ENCODE data around the gene C8A. TPM values are rescaled to one million over a fixed set of nuclear protein-coding genes. Genes with fewer than 3 reads are reported as not detected.

C8A gene
- polyA plus RNA-seq, 3 donors, result not detected

DNA sequence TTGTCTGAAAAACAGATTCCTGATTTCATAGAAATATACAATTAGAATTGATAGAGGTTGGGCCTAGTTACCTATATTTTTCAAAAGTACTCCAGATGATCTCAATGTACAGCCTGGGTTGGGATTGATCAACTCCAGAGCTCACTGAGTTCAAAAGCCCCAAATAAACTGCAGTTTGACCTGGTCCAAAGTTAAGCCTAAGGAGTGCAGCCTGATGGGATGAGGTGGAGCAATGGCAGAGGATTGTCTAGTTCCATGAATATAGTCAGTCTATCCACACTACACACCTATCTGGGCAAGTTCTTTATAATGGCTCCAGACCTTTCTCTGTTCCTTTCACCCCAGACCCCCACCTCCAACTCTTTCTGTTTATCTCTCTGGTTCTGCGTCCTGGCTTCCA, 49.2 kb downstream of the C8A start:
- peaks cover 0 to 10% (median 6%) of the 10 kb centered on the region in 3 donors for H3K27me3 Mint-ChIP-seq (ENCODE audit: low read depth in 3 of 3)
- Histone ChIP-seq H3K4me2 (replicated peaks; ENCODE audit: extremely low read depth, low read length, poor library complexity, severe bottlenecking) (no peak overlapping the region), H3K27ac (ENCODE audit: low read depth in 1 of 2, low read length in 2 of 2) (no peak overlapping the region), H3K4me1 (ENCODE audit: control insufficient read depth in 1 of 2, insufficient read depth in 2 of 2, low read length in 2 of 2) (peaks cover 1 to 2% of the 10 kb centered on the region in 2 donors), H2AFZ (ENCODE audit: insufficient read depth, low read depth, low read length, poor library complexity, severe bottlenecking) (no peak overlapping the region), H3K36me3 (replicated peaks in 1 of 2; ENCODE audit: control insufficient read depth in 1 of 2, insufficient read depth in 2 of 2, low read length in 2 of 2) (no peaks in the 10 kb centered on the region), H3K4me3 (replicated peaks in 1 of 3; ENCODE audit: low read depth in 2 of 3, low read length in 3 of 3) (no peak overlapping the region), H4K20me1 (ENCODE audit: insufficient read depth, low read length) (no peaks in the 10 kb centered on the region), H3K79me2 (ENCODE audit: insufficient read depth, low read length) (no peaks in the 10 kb centered on the region), H3K9me3 (replicated peaks in 1 of 2; ENCODE audit: control insufficient read depth in 1 of 2, insufficient read depth in 1 of 2, low read length in 2 of 2) (no peaks in the 10 kb centered on the region), H3K27me3 (ENCODE audit: control insufficient read depth in 2 of 2, insufficient read depth in 2 of 2, low read length in 2 of 2) (no peaks in the 10 kb centered on the region), H3K9ac (ENCODE audit: insufficient read depth, low read length, poor library complexity, severe bottlenecking) (no peak overlapping the region)
- peaks cover 11% of the 10 kb centered on the region for H3K4me1 Mint-ChIP-seq
- H3K4me3 Mint-ChIP-seq, result no peak overlapping the region
- WGBS (ENCODE audit: insufficient coverage), result 90% methylated on average over 1 of the region's 1 CpG
- intact Hi-C loops (cut with micrococcal nuclease), result no loop called here
- H3K36me3 Mint-ChIP-seq, result no peaks in the 10 kb centered on the region
- DNase-seq, result no peak
- TF ChIP-seq, protein P1, sequence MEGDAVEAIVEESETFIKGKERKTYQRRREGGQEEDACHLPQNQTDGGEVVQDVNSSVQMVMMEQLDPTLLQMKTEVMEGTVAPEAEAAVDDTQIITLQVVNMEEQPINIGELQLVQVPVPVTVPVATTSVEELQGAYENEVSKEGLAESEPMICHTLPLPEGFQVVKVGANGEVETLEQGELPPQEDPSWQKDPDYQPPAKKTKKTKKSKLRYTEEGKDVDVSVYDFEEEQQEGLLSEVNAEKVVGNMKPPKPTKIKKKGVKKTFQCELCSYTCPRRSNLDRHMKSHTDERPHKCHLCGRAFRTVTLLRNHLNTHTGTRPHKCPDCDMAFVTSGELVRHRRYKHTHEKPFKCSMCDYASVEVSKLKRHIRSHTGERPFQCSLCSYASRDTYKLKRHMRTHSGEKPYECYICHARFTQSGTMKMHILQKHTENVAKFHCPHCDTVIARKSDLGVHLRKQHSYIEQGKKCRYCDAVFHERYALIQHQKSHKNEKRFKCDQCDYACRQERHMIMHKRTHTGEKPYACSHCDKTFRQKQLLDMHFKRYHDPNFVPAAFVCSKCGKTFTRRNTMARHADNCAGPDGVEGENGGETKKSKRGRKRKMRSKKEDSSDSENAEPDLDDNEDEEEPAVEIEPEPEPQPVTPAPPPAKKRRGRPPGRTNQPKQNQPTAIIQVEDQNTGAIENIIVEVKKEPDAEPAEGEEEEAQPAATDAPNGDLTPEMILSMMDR (IDR thresholded peaks at IDR 0.05), result no peak
- peak overlapping the region in 1 of 7 donors; percentile 7 for H3K27ac Mint-ChIP-seq
- H3K9me3 Mint-ChIP-seq, result peaks cover 0 to 12% (median 3%) of the 10 kb centered on the region in 7 donors

DNA sequence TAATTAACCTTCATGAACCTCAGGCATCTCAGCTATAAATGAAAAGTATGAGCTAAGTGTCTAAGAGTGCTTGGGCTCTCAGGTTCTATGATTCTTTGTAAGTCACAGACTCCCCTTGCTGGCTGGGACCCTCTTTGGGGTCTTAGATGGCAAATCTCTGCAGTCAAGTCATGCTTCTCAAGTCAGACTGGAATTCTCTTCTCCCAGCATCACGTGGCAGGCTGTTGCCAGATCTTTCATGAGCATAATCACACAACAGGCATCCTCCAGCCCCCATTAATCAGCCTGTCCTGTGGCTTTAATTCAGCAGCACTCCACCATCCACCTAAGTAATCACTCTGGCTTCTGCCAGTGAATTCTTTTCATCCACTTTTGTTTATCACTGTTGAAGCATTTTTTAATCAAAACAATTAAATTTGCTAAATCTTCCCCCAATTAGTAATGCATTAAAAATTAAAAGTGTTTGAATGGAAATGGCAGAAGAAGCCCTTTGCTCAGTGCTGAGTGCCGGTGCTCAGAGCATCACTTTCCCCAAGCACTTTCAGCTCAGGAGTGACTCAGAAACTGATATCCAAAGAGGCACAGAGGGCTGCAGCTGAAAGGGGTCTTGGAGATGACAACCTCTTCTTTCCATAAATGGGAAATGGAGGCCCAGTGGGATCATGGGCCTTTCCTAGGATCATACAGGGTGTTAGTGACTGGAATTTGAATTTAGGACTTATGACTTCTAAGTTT, 50.2 kb downstream of the C8A start:
- Mint-ChIP-seq H3K4me1 (peaks cover 21% of the 10 kb centered on the region), H3K9me3 (peaks cover 0 to 12% (median 3%) of the 10 kb centered on the region in 7 donors), H3K4me3 (no peak overlapping the region), H3K27ac (no peak overlapping the region), H3K27me3 (ENCODE audit: low read depth in 3 of 3) (peaks cover 0 to 10% (median 6%) of the 10 kb centered on the region in 3 donors), H3K36me3 (no peaks in the 10 kb centered on the region)
- intact Hi-C loops (cut with micrococcal nuclease), result no loop called here
- Histone ChIP-seq H3K9me3 (replicated peaks in 1 of 2; ENCODE audit: control insufficient read depth in 1 of 2, insufficient read depth in 1 of 2, low read length in 2 of 2) (no peaks in the 10 kb centered on the region), H3K9ac (ENCODE audit: insufficient read depth, low read length, poor library complexity, severe bottlenecking) (no peak overlapping the region), H3K4me1 (ENCODE audit: control insufficient read depth in 1 of 2, insufficient read depth in 2 of 2, low read length in 2 of 2) (peaks cover 12% of the 10 kb centered on the region in 2 donors), H3K27me3 (ENCODE audit: control insufficient read depth in 2 of 2, insufficient read depth in 2 of 2, low read length in 2 of 2) (no peaks in the 10 kb centered on the region), H3K27ac (ENCODE audit: low read depth in 1 of 2, low read length in 2 of 2) (no peak overlapping the region), H2AFZ (ENCODE audit: insufficient read depth, low read depth, low read length, poor library complexity, severe bottlenecking) (no peak overlapping the region), H3K4me2 (replicated peaks; ENCODE audit: extremely low read depth, low read length, poor library complexity, severe bottlenecking) (no peak overlapping the region), H4K20me1 (ENCODE audit: insufficient read depth, low read length) (no peaks in the 10 kb centered on the region), H3K79me2 (ENCODE audit: insufficient read depth, low read length) (no peaks in the 10 kb centered on the region), H3K36me3 (replicated peaks in 1 of 2; ENCODE audit: control insufficient read depth in 1 of 2, insufficient read depth in 2 of 2, low read length in 2 of 2) (no peaks in the 10 kb centered on the region), H3K4me3 (replicated peaks in 1 of 3; ENCODE audit: low read depth in 2 of 3, low read length in 3 of 3) (no peak overlapping the region)
- TF ChIP-seq, protein P1 (IDR thresholded peaks at IDR 0.05), result no peak
- 60% methylated on average over 2 of the region's 2 CpGs for WGBS (ENCODE audit: insufficient coverage)
- no peak for DNase-seq
